ENCODE measurements around the gene EHD1.

EHD1 gene

GRCh38 chr11:64844330-64845128 lies 33.9 kb downstream of the EHD1 start, which contains the start of gene CDC42BPG:
TSS of gene CDC42BPG (minus strand) at chr11:64844653. CDS start at chr11:64844569, 84 bp downstream.
- peak within 1 kb of the TSS; percentile 82 for H3K27ac ChIP-seq
- TF ChIP-seq, protein P1, sequence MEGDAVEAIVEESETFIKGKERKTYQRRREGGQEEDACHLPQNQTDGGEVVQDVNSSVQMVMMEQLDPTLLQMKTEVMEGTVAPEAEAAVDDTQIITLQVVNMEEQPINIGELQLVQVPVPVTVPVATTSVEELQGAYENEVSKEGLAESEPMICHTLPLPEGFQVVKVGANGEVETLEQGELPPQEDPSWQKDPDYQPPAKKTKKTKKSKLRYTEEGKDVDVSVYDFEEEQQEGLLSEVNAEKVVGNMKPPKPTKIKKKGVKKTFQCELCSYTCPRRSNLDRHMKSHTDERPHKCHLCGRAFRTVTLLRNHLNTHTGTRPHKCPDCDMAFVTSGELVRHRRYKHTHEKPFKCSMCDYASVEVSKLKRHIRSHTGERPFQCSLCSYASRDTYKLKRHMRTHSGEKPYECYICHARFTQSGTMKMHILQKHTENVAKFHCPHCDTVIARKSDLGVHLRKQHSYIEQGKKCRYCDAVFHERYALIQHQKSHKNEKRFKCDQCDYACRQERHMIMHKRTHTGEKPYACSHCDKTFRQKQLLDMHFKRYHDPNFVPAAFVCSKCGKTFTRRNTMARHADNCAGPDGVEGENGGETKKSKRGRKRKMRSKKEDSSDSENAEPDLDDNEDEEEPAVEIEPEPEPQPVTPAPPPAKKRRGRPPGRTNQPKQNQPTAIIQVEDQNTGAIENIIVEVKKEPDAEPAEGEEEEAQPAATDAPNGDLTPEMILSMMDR (IDR thresholded peaks at IDR 0.05), result peak; percentile 87
- no peak for TF ChIP-seq ZFX (IDR thresholded peaks at IDR 0.05; ENCODE audit: borderline replicate concordance)

- H3K27ac ChIP-seq, result peak overlapping the region; percentile 82
- TF ChIP-seq ZFX (IDR thresholded peaks at IDR 0.05; ENCODE audit: borderline replicate concordance), result no peak
- TF ChIP-seq, protein P1 (IDR thresholded peaks at IDR 0.05), result no peak
Measured at GRCh38 chr11:64843686-64844329, 34.6 kb downstream of the EHD1 start.

DNA sequence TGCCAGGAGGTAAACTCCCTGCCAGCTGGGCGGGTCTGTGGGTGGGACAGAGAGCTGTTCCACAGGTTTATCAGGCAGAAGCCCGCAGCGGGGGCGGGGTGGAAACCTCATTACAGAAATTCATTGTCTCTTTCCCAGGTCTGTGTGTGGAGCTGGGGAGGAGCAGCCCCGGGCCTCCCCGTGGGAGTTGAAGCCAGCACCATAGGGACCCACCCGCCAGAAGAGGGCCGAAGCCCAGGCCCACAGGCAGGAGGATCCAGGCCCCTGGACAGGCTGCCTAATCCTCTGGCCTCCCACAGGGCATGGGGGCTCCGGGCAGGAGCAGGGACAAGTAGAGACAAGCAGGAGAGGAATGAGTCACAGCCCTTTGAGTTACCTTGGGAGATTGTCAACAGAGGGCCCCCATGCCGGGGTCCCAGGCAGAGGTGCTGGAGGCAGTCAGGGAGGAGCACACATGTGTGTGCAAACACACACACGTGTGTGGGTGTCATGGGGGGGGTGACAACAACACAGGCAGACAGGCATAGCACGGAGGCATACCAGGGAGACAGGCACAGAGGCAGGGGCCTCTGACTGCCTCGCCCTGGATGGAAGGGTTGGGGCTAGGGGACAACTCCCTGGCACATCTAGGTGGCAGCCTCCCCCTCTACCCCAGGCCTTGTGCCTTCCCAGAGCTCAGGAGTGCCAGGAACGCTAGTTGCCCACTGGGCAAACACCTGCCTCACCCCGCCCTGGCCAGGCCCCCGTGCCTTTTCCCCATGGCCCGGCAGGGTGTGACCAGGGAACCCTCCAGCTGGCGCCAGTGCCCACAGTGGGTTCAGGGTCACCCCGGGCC lies 35.4 kb downstream of the EHD1 start:
- H3K27ac ChIP-seq, result peak overlapping the region; percentile 82
- TF ChIP-seq, protein P1 (IDR thresholded peaks at IDR 0.05), result no peak
- TF ChIP-seq ZFX (IDR thresholded peaks at IDR 0.05; ENCODE audit: borderline replicate concordance), result no peak

- peak overlapping the region; percentile 82 for H3K27ac ChIP-seq
- TF ChIP-seq, protein P1 (IDR thresholded peaks at IDR 0.05), result no peak
- TF ChIP-seq ZFX (IDR thresholded peaks at IDR 0.05; ENCODE audit: borderline replicate concordance), result no peak
Measured at GRCh38 chr11:64842366-64842759, 36.1 kb downstream of the EHD1 start.

DNA sequence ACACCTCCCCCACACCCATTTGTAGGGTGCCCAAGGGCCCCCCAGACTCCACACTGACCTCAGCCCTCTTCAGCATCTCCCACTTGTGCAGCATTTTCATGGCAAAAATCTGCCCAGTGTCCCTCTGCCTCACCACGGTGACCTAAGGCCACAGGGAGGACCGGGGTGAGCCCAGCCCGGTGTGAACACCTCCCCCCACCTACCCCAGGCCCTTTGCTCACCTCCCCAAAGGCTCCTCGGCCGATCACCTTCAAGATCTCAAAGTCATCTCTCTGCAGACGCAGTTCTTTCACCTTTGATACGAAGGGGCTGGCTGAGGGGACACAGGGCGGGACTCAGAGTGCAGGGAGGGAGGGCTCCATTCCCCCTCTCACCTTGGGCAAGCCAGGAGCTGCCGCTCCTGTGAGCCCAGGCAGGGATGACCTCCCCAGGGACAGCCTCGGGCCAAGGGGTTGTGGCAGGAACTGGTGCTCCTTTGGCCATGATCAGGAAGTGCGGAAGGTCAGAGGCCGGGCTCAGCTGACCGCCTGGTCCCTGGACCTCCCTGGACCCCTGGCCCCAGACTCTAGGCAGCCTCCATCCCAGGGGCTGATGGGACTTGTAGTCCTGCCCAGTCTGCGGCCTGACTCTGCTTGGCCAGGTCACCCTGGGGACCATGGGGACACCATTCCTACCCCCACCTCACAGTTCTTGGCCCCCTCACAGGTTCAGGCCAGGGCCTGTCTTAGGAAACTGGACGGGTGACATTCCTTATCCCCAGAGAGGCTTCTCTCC lies 36.6 kb downstream of the EHD1 start:
- H3K27ac ChIP-seq, result peak overlapping the region; percentile 82
- TF ChIP-seq, protein P1 (IDR thresholded peaks at IDR 0.05), result no peak
- TF ChIP-seq ZFX (IDR thresholded peaks at IDR 0.05; ENCODE audit: borderline replicate concordance), result no peak

DNA sequence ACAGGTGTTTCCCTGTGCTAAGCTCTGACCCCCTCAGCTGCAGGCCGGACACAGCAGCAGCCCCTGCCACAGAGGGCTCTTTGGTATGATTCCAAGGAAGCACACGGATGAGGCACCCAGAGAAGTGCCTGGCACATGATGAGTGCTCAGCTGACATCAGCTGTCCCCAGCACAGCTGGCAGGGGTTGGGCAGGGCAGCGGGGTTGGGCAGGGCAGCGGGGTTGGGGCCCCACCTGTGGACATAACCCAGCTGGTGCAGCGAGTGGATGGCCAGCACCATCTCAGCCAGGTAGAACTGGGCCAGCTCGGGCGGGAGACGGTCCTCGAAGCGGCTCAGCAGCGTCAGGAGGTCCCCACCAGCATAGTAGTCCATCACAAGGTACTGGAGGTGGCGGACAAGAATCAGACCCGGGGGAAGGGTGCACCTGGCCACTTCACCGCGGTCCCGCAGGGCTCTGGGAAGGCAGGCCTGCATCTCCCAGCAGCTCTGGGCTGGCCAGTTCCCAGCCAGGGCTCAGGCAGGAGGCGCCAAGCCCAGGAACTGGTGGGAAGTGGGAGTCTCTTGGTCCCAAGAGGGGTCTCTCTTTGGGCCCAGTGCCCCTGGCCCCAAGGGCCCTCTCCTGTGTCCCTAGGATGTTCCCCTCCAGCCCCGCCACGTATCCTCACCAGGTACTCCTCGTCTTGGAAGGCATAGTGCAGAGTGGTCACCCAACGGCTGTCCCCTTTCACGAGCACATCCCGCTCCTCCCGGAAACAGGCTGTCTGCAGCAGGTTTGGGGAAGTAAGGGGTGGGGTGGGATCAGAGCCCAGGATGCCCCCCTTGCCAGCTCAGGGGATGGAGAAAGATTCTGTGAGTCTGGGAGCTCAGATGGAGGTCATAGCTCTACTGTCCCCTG lies 38.3 kb downstream of the EHD1 start:
- no peak for TF ChIP-seq ZFX (IDR thresholded peaks at IDR 0.05; ENCODE audit: borderline replicate concordance)
- TF ChIP-seq, protein P1 (IDR thresholded peaks at IDR 0.05), result no peak

More for the DNA sequence above, 38.3 kb downstream of the EHD1 start:
- no peak overlapping the region for H3K27ac ChIP-seq

All from 22Rv1 (cell line).